ENCODE results near the gene NUAK2. TPM values are rescaled to one million over a fixed set of nuclear protein-coding genes. Genes with fewer than 3 reads are reported as not detected.

The NUAK2 gene
- total RNA-seq, 4 donors from 2014 or later, result 0.73 to 2.0 (median 1.5) TPM; not detected in 1

GRCh38 chr1:205306929-205307566 is 14.5 kb downstream of the NUAK2 start:
- H3K27ac ChIP-seq, result no peak overlapping the region
- no peaks in the 10 kb centered on the region for H3K4me1 ChIP-seq
- DNase-seq, result no peak
- no peaks in the 10 kb centered on the region for H3K36me3 ChIP-seq
- no peak overlapping the region for H3K4me3 ChIP-seq
- intact Hi-C loops (cut with DNase I; ENCODE audit: low total_unique reads), result no loop called here
- H3K27me3 ChIP-seq, result no peaks in the 10 kb centered on the region
- no peaks in the 10 kb centered on the region for H3K9me3 ChIP-seq
- TF ChIP-seq POLR2A (IDR thresholded peaks at IDR 0.05) (no peak), CTCF (IDR thresholded peaks at IDR 0.05) (no peak)

GRCh38 chr1:205304695-205305070 is 16.9 kb downstream of the NUAK2 start:
- Histone ChIP-seq H3K4me1 (no peaks in the 10 kb centered on the region), H3K4me3 (no peak overlapping the region), H3K36me3 (no peaks in the 10 kb centered on the region), H3K27ac (no peak overlapping the region), H3K9me3 (no peaks in the 10 kb centered on the region), H3K27me3 (no peaks in the 10 kb centered on the region)
- intact Hi-C loops (cut with DNase I; ENCODE audit: low total_unique reads), result no loop called here
- DNase-seq, result no peak
- TF ChIP-seq POLR2A (IDR thresholded peaks at IDR 0.05) (no peak), CTCF (IDR thresholded peaks at IDR 0.05) (no peak)

- no peaks in the 10 kb centered on the region for H3K4me1 ChIP-seq
- H3K27ac ChIP-seq, result no peak overlapping the region
- H3K4me3 ChIP-seq, result no peak overlapping the region
- no peak for DNase-seq
- no peaks in the 10 kb centered on the region for H3K36me3 ChIP-seq
- H3K27me3 ChIP-seq, result no peaks in the 10 kb centered on the region
- TF ChIP-seq POLR2A (IDR thresholded peaks at IDR 0.05) (no peak), CTCF (IDR thresholded peaks at IDR 0.05) (no peak)
- intact Hi-C loops (cut with DNase I; ENCODE audit: low total_unique reads), result no loop called here
- H3K9me3 ChIP-seq, result no peaks in the 10 kb centered on the region
Measured at GRCh38 chr1:205304046-205304694, 17.4 kb downstream of the NUAK2 start.

DNA sequence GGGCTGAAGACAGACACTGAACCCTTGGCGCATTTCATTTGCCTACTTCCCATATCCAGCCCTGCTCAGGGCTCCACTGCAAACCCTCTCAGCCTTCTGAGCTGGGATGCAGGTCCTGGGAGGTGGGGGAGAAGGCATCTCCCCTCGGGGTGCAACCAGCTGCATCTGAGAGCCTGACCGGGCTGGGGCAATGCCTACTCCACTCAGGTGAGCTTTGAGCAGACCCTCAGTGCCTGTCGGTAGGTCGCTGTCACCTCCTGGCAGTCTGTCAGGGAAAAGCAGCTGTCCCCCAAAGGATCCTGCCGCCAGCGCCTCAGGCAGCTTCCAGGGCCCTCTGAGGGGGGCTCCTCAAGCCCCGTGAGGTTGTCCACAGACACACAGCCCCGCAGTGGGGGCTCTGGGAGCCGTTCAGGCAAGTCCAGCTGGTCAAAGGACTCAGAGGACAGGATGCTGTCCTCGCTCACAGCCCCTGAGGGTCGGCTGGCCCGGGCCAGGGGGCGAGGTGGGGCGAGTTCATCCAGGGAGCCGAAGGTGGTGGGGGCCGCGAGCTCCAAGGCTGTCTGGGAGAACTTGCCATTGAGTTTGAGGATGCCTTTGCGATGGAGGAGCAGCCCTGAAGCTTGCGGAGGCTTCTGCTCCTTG is 18.2 kb downstream of the NUAK2 start:
- no peak overlapping the region for H3K27ac ChIP-seq
- DNase-seq, result no peak
- no peak for TF ChIP-seq POLR2A (IDR thresholded peaks at IDR 0.05)
- H3K36me3 ChIP-seq, result no peaks in the 10 kb centered on the region
- H3K9me3 ChIP-seq, result no peaks in the 10 kb centered on the region
- H3K4me3 ChIP-seq, result no peak overlapping the region
- no peaks in the 10 kb centered on the region for H3K27me3 ChIP-seq
- intact Hi-C loops (cut with DNase I; ENCODE audit: low total_unique reads), result no loop called here
- no peaks in the 10 kb centered on the region for H3K4me1 ChIP-seq

- Histone ChIP-seq H3K36me3 (no peaks in the 10 kb centered on the region), H3K9me3 (no peaks in the 10 kb centered on the region), H3K4me3 (no peak overlapping the region), H3K4me1 (no peaks in the 10 kb centered on the region), H3K27ac (peak overlapping the region; percentile 3 to 22), H3K27me3 (no peaks in the 10 kb centered on the region)
- TF ChIP-seq POLR2A (IDR thresholded peaks at IDR 0.05) (no peak), CTCF (IDR thresholded peaks at IDR 0.05) (no peak)
- DNase-seq, result no peak
- intact Hi-C loops (cut with DNase I; ENCODE audit: low total_unique reads), result no loop called here
Measured at GRCh38 chr1:205301842-205302588, 19.5 kb downstream of the NUAK2 start.

Measured in uterus (tissue), 4 donors.